Stomach (tissue), 4 donors: ENCODE results near the gene NPAS2.

Source experiments
- EP300 ChIP-seq: sonication (generic); formaldehyde crosslinking; IDR thresholded peaks from one replicate; pipeline ENCODE4 v1.6.1; 2017; ENCODE audit warnings: antibody characterized with exemption
- TF ChIP-seq, protein P1 (sequence below), 7 experiments: fragments of 450-650 bp in 4 of 7; fragments of 200-600 bp in 3 of 7; sonication (generic) in 3 of 7; IDR thresholded peaks; one replicate each; pipeline ENCODE4 v1.5.1; 2016 to 2019; ENCODE audit warnings: antibody characterized with exemption in 7 of 7, control low read depth in 2 of 7, mild to moderate bottlenecking in 1 of 7

DNA sequence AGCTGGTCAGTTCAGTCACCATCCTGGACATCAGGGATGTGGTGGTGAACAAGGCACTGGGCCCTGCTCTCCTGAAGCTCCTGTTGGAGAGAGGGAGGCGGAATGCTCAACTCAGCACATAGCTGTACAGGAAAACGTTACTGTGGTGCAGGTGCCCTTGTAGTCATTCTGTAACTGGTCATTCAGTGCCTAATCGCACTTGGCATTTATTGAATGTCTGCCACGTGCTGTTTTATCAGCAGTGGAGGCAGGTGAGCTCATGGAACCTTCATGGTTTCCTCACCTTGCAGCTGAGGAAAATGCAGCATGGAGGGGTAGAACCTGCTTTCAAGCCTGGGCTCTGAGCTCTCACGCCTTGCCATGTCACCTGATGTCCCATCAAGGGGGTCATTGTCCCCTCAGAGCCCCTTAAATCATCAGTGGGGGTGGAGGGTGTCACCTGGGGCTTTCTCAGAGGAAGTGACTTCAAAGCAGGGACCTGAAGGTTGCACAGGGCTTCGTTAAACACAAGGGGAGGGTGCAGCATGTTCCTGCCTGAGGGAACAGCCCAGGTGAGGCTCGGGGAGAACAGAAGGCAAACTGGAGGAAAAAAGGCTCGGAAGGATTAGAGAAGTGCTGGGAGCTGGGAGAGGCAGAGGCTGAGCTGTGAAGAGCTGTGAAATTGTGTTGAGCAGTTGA lies 126.1 kb downstream of the NPAS2 start:
- TF ChIP-seq, protein P1, sequence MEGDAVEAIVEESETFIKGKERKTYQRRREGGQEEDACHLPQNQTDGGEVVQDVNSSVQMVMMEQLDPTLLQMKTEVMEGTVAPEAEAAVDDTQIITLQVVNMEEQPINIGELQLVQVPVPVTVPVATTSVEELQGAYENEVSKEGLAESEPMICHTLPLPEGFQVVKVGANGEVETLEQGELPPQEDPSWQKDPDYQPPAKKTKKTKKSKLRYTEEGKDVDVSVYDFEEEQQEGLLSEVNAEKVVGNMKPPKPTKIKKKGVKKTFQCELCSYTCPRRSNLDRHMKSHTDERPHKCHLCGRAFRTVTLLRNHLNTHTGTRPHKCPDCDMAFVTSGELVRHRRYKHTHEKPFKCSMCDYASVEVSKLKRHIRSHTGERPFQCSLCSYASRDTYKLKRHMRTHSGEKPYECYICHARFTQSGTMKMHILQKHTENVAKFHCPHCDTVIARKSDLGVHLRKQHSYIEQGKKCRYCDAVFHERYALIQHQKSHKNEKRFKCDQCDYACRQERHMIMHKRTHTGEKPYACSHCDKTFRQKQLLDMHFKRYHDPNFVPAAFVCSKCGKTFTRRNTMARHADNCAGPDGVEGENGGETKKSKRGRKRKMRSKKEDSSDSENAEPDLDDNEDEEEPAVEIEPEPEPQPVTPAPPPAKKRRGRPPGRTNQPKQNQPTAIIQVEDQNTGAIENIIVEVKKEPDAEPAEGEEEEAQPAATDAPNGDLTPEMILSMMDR (IDR thresholded peaks at IDR 0.05) = no peak
- no peak for TF ChIP-seq EP300
